ENCODE measurements around the gene CELF2. TPM values are rescaled to one million over a fixed set of nuclear protein-coding genes. Genes with fewer than 3 reads are reported as not detected.

Gene CELF2
- total RNA-seq, 1 experiment from 2014 or later = 28.7 TPM

DNA sequence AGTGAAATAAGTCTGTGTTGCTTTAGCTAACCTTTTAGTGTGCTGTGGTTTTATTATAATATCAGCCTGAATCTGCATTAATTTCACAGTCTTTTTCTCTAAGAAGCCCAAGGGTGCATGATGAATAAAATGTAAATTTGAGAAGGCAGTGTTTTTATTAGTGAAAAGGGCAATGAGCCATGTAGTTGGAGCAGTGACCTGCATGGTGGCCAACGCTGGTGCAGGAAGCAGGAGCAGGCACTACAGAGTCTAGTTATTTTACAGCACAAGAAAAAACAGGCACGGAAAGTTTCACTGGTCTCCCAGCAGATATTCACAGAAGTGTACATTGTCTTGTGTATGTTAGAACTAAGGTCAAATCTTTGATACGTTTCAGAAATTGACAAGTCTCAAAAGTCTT is 247.8 kb downstream of the CELF2 start:
- Histone ChIP-seq H3K23me2 (ENCODE audit: insufficient read length, low read depth, low read length, poor library complexity, severe bottlenecking) (no peaks in the 10 kb centered on the region), H3K18ac (ENCODE audit: insufficient read length, low read depth, low read length) (no peak overlapping the region), H3K27ac (ENCODE audit: insufficient read length, low read depth, low read length) (no peak overlapping the region), H3K9me3 (ENCODE audit: control insufficient read depth, low read depth, low read length) (no peaks in the 10 kb centered on the region), H4K5ac (ENCODE audit: insufficient read length, low read depth, low read length) (no peak overlapping the region), H3K23ac (ENCODE audit: insufficient read length, low read depth, low read length) (no peak overlapping the region), H3T11ph (ENCODE audit: low read length) (no peak overlapping the region), H3K27me3 (ENCODE audit: insufficient read depth, low read length) (no peaks in the 10 kb centered on the region), H4K91ac (ENCODE audit: insufficient read length, low read depth, low read length) (no peak overlapping the region), H3K14ac (ENCODE audit: insufficient read depth, low read length) (no peak overlapping the region), H2AK5ac (ENCODE audit: insufficient read length, low read length) (no peak overlapping the region), H3K79me1 (ENCODE audit: insufficient read depth, low read depth, low read length, poor library complexity, severe bottlenecking) (no peaks in the 10 kb centered on the region), H3K4me2 (ENCODE audit: insufficient read depth, insufficient read length, low read length) (no peak overlapping the region), H3K79me2 (ENCODE audit: insufficient read depth, low read length) (no peaks in the 10 kb centered on the region), H3K4ac (ENCODE audit: low read depth, low read length) (no peak overlapping the region), H2BK20ac (ENCODE audit: low read depth, low read length, poor library complexity, severe bottlenecking) (no peak overlapping the region), H2BK120ac (ENCODE audit: low read depth, low read length, poor library complexity, severe bottlenecking) (no peak overlapping the region), H4K20me1 (ENCODE audit: control insufficient read depth, insufficient read depth, insufficient read length) (no peaks in the 10 kb centered on the region), H3K9ac (ENCODE audit: extremely low read depth, insufficient read length, low read length) (no peak overlapping the region), H4K8ac (replicated peaks; ENCODE audit: insufficient read length, low read depth, low read length) (no peak overlapping the region), H2BK12ac (ENCODE audit: insufficient read length, low read depth, low read length) (no peak overlapping the region), H2BK15ac (ENCODE audit: low read depth, low read length) (no peak overlapping the region), H2AFZ (ENCODE audit: low read length) (no peak overlapping the region), H3K56ac (ENCODE audit: insufficient read length, low read depth, low read length) (no peak overlapping the region), H3K4me1 (ENCODE audit: insufficient read depth, low read length) (no peaks in the 10 kb centered on the region; the same call in 1 of the 2 replicates), H2BK5ac (ENCODE audit: insufficient read length, low read length) (no peak overlapping the region)
- H3K36me3 Mint-ChIP-seq (ENCODE audit: insufficient read depth in 1 of 3, low read depth in 3 of 3) = peaks cover 0 to 13% (median 8%) of the 10 kb centered on the region in 3 experiments; a peak in 3 of 7 replicates
- WGBS (ENCODE audit: extremely low coverage, insufficient read length, low lambda C conversion rate) = no CpG with 5 or more reads among the region's 3 CpGs
- no peak overlapping the region for H3K27ac Mint-ChIP-seq
- peaks cover 20 to 41% of the 10 kb centered on the region in 2 experiments for H3K4me1 Mint-ChIP-seq
- H3K9me3 Mint-ChIP-seq = no peaks in the 10 kb centered on the region; a peak in 1 of 5 replicates
- DNase-seq = no peak
- TF ChIP-seq, protein P1, sequence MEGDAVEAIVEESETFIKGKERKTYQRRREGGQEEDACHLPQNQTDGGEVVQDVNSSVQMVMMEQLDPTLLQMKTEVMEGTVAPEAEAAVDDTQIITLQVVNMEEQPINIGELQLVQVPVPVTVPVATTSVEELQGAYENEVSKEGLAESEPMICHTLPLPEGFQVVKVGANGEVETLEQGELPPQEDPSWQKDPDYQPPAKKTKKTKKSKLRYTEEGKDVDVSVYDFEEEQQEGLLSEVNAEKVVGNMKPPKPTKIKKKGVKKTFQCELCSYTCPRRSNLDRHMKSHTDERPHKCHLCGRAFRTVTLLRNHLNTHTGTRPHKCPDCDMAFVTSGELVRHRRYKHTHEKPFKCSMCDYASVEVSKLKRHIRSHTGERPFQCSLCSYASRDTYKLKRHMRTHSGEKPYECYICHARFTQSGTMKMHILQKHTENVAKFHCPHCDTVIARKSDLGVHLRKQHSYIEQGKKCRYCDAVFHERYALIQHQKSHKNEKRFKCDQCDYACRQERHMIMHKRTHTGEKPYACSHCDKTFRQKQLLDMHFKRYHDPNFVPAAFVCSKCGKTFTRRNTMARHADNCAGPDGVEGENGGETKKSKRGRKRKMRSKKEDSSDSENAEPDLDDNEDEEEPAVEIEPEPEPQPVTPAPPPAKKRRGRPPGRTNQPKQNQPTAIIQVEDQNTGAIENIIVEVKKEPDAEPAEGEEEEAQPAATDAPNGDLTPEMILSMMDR (conservative IDR thresholded peaks at IDR 0.05) = no peak
- no peak overlapping the region for H3K4me3 Mint-ChIP-seq
- no peaks in the 10 kb centered on the region for H3K27me3 Mint-ChIP-seq (ENCODE audit: low read depth)
